ENCODE measurements around the gene ANXA5.

- no peak for TF ChIP-seq GATA2 (IDR thresholded peaks at IDR 0.05; ENCODE audit: low read depth, low read length)
- TF ChIP-seq GATA3 (IDR thresholded peaks at IDR 0.05; ENCODE audit: low read depth, low read length), result no peak
Measured at GRCh38 chr4:121676345-121677075, 20.3 kb downstream of the ANXA5 start.
